SK-N-MC (cell line): ENCODE data around the gene KLF18.

Experiments
- EZH2 ChIP-seq: fragments of 200-600 bp; sonication (generic); IDR thresholded peaks from one replicate; pipeline ENCODE4 v1.6.1; 2017; ENCODE audit warnings: antibody characterized with exemption
- FOXP2 ChIP-seq: optimal IDR thresholded peaks from 2 replicates; pipeline ENCODE3; 2011; ENCODE audit warnings: mild to moderate bottlenecking, moderate library complexity; ENCODE audit not compliant: insufficient read depth; ENCODE audit errors: extremely low read length, control extremely low read depth
- POLR2AphosphoS5 ChIP-seq: IDR thresholded peaks from 2 replicates; pipeline ENCODE4 v1.6.1; 2012; ENCODE audit warnings: mild to moderate bottlenecking, low read depth, low read length, borderline replicate concordance

- TF ChIP-seq POLR2AphosphoS5 (no peak), FOXP2 (no peak), EZH2 (no peak)
Measured at GRCh38 chr1:44100183-44100868, 41.1 kb downstream of the KLF18 start.
